Kidney (tissue), 14 donors: ENCODE measurements around the gene SMARCE1. TPM values are rescaled to one million over a fixed set of nuclear protein-coding genes. Genes with fewer than 3 reads are reported as not detected.

Experiments used
- DNase-seq, 5 donors: peaks; one replicate each; pipeline ENCODE4 v3.0.0-alpha.2; 2013 to 2020
- FAIRE-seq: peaks from 2 replicates; lab custom pipeline; 2012; peaks lifted over from hg19 to GRCh38; lab: Jason Lieb, UNC
- H3K27ac ChIP-seq, 2 donors: one replicate each; pipeline ENCODE4 v1.7.0; 2013; ENCODE audit warnings: low read depth in 2 of 2, low read length in 2 of 2, inconsistent platforms in 1 of 2
- H3K27me3 ChIP-seq: one replicate; pipeline ENCODE4 v1.7.1; 2013; ENCODE audit warnings: low read length, inconsistent platforms; ENCODE audit not compliant: control insufficient read depth, insufficient read depth
- H3K36me3 ChIP-seq, 3 donors: one replicate each; pipeline versions ENCODE4 v1.7.0 to v1.7.1; 2013; ENCODE audit warnings: low read length in 3 of 3, control low read depth in 1 of 3, inconsistent platforms in 1 of 3; ENCODE audit not compliant: insufficient read depth in 3 of 3, control insufficient read depth in 2 of 3
- H3K4me1 ChIP-seq, 3 donors: one replicate each; pipeline versions ENCODE4 v1.7.0 to v1.7.1; 2013; ENCODE audit warnings: low read length in 3 of 3, inconsistent platforms in 1 of 3, low read depth in 1 of 3; ENCODE audit not compliant: control insufficient read depth in 2 of 3, insufficient read depth in 2 of 3
- H3K4me3 ChIP-seq, 3 donors: one replicate each; pipeline versions ENCODE4 v1.7.0 to v1.8.1; 2013; ENCODE audit warnings: low read length in 3 of 3, control low read depth in 1 of 3, inconsistent platforms in 1 of 3
- H3K9ac ChIP-seq, 3 donors: one replicate each; pipeline versions ENCODE4 v1.7.0 to v1.7.1; 2013; ENCODE audit warnings: low read length in 3 of 3, control low read depth in 1 of 3, inconsistent platforms in 1 of 3
- H3K9me3 ChIP-seq, 3 donors: one replicate each; pipeline versions ENCODE4 v1.7.0 to v1.7.1; 2013; ENCODE audit warnings: low read length in 3 of 3, control low read depth in 1 of 3, inconsistent platforms in 1 of 3; ENCODE audit not compliant: control insufficient read depth in 2 of 3, insufficient read depth in 1 of 3
- intact Hi-C: fragments of 100-400 bp; cut with DNase I; formaldehyde crosslinking; loops from one replicate; pipeline ENCODE4 v1.11.1; 2022
- polyA plus RNA-seq: library from polyadenylated mRNA; stranded (reverse); fragments of 350-450 nt; fragmentation: Illumina TruSeq; extraction: RNeasy Lipid Tissue Mini Kit (QIAGEN cat#74804); gene quantifications from one replicate; pipeline ENCODE4 v1.2.3, GENCODE V29; 2014; ENCODE audit warnings: low read depth, low replicate concordance; ENCODE audit not compliant: insufficient read depth
- total RNA-seq: library from RNA; stranded (reverse); fragmentation: NEBNext Ultra II Directional; extraction: Animal tissue kit (Norgen Biotek cat#: 25700); gene quantifications from one replicate; pipeline ENCODE4 v1.2.1, GENCODE V29; 2021
- TF ChIP-seq, protein P1 (sequence below): IDR thresholded peaks from 3 replicates; pipeline ENCODE4 v1.5.1; 2012; ENCODE audit warnings: mild to moderate bottlenecking, moderate library complexity, borderline replicate concordance; ENCODE audit not compliant: insufficient read depth; ENCODE audit errors: extremely low read depth
- donor health status: control.
- donor health status: control.
- donor health status: control.
- donor health status: control.
- donor health status: control.
- donor health status: DM: yes; HTN: yes; CAD: no.
- donor health status: Normal renal cell carcinoma (clear cell type).

Gene SMARCE1
- total and polyA plus RNA-seq, 2 donors from 2014 or later = 73.4 to 112 TPM

DNA sequence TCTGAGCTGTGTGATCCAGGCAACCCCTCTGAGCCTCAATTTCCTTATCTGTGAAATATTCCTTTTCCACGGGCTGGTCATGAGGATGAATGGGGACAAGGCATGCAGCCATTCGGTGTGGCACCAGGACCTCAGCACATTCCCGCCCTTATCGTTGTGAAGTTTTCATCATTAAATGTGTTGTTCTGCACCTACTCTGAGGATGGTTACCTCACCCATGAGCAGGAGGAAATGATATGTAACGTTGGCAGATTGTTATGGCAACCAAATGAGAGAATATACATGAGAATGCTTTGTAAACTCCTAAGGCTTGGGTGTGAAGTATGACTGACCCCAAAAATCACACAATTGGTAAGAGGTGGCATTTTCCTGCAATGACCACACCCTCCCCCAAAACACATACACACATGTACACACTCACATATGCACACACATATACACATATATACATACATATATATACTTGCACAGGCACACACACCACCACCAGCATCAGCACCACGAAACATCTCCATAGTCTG lies 39.5 kb downstream of the SMARCE1 start:
- intact Hi-C loops = no loop called here
- H3K27ac ChIP-seq = no peak overlapping the region
- FAIRE-seq = no peak

DNA sequence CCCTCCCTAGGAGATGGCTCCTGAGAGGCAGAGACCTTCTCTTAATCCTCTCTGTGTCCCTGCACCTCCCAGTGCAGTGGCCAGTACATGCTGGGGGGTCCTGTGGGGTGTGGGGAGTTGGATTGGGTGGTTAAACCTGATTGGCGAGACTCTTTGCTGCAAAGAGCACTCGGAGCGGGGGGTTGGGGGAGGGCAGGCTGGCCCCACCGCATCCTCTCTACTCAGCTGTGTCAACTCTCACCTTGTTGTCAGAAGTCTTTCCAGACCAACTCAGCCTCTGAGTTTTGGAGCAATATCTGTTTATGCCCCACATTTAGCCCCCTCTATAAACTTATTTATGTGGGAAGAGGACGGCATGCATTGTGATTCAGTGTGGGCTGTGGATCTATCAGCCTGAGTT lies 40.0 kb downstream of the SMARCE1 start:
- Histone ChIP-seq H3K36me3 (no peaks in the 10 kb centered on the region), H3K4me1 (no peaks in the 10 kb centered on the region), H3K9me3 (no peaks in the 10 kb centered on the region), H3K27me3 (no peaks in the 10 kb centered on the region), H3K4me3 (no peak overlapping the region), H3K9ac (no peak overlapping the region), H3K27ac (no peak overlapping the region)
- DNase-seq (no peak), FAIRE-seq (no peak)
- TF ChIP-seq, protein P1, sequence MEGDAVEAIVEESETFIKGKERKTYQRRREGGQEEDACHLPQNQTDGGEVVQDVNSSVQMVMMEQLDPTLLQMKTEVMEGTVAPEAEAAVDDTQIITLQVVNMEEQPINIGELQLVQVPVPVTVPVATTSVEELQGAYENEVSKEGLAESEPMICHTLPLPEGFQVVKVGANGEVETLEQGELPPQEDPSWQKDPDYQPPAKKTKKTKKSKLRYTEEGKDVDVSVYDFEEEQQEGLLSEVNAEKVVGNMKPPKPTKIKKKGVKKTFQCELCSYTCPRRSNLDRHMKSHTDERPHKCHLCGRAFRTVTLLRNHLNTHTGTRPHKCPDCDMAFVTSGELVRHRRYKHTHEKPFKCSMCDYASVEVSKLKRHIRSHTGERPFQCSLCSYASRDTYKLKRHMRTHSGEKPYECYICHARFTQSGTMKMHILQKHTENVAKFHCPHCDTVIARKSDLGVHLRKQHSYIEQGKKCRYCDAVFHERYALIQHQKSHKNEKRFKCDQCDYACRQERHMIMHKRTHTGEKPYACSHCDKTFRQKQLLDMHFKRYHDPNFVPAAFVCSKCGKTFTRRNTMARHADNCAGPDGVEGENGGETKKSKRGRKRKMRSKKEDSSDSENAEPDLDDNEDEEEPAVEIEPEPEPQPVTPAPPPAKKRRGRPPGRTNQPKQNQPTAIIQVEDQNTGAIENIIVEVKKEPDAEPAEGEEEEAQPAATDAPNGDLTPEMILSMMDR = no peak
- intact Hi-C loops = no loop called here

More for the DNA sequence above, 39.5 kb downstream of the SMARCE1 start:
- H3K36me3 ChIP-seq = no peaks in the 10 kb centered on the region
- TF ChIP-seq, protein P1 = no peak
- H3K9me3 ChIP-seq = no peaks in the 10 kb centered on the region
- no peaks in the 10 kb centered on the region for H3K27me3 ChIP-seq
- no peak overlapping the region for H3K4me3 ChIP-seq
- H3K4me1 ChIP-seq = no peaks in the 10 kb centered on the region
- DNase-seq = no peak
- H3K9ac ChIP-seq = no peak overlapping the region

DNA sequence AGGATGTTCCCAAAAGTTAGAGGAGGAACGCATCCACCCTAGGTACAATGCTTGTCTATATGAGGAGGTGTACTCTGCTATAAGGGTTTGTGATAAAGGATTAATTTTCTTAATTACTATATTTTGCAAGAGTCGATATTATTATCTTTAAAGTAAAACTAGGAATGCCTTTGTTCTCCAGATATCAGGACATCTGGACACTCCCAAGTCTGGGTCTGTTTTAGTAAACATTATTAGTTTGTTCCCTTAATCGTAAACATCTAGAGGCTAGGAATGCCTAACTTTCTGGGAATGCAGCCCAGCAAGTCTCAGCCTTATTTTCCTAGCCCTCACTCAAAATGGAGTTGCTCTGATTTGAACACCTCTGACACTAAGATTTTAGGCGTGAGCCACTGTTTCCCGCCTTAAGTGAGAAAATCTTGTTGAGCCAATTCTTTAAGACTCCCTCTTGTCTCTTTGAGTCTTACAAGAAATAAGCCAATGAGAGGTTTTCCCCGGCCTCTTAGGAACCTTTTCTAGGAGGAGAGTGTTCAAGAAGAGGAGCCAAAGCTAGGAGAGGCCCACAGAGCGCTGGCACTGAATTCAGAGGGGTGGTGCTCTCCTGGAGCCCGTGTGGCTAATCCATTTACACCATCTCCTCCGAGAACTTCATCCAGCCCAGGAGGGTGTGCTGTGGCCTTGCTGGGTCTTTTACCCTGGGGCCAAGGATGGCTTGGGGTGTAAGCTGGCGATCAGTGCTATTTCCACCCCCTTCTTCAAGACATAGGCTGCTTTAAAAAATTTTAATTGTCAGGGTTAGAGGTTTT lies 40.9 kb downstream of the SMARCE1 start:
- Histone ChIP-seq H3K36me3 (no peaks in the 10 kb centered on the region), H3K4me1 (no peaks in the 10 kb centered on the region), H3K9ac (no peak overlapping the region), H3K27me3 (no peaks in the 10 kb centered on the region), H3K9me3 (no peaks in the 10 kb centered on the region), H3K4me3 (no peak overlapping the region), H3K27ac (no peak overlapping the region)
- TF ChIP-seq, protein P1 = no peak
- intact Hi-C loops = no loop called here
- FAIRE-seq (no peak), DNase-seq (no peak)
